Osteocyte (in vitro differentiated cells): ENCODE data around the gene KRT78. TPM values are rescaled to one million over a fixed set of nuclear protein-coding genes. Genes with fewer than 3 reads are reported as not detected.
A peak's percentile ranks its signal among the peaks of the same experiment; 100 is the strongest.

Source experiments
- DNase-seq: peaks from one replicate; pipeline ENCODE4 v3.0.0; 2021; ENCODE audit warnings: mixed read lengths; ENCODE audit not compliant: unreplicated experiment; ENCODE audit errors: extremely low spot score
- H3K27ac Mint-ChIP-seq: one replicate; pipeline ENCODE4 v1.8.0; 2021; ENCODE audit warnings: mild to moderate bottlenecking, mixed read lengths; ENCODE audit not compliant: unreplicated experiment
- H3K27me3 Mint-ChIP-seq: one replicate; pipeline ENCODE4 v1.8.0; 2021; ENCODE audit warnings: mixed read lengths; ENCODE audit not compliant: unreplicated experiment
- H3K36me3 Mint-ChIP-seq: one replicate; pipeline ENCODE4 v1.8.0; 2021; ENCODE audit warnings: mixed read lengths; ENCODE audit not compliant: unreplicated experiment
- H3K4me1 Mint-ChIP-seq: one replicate; pipeline ENCODE4 v1.8.0; 2021; ENCODE audit warnings: mixed read lengths; ENCODE audit not compliant: unreplicated experiment
- H3K4me3 Mint-ChIP-seq: one replicate; pipeline ENCODE4 v1.8.0; 2021; ENCODE audit warnings: mild to moderate bottlenecking, moderate library complexity, mixed read lengths; ENCODE audit not compliant: unreplicated experiment
- H3K9me3 Mint-ChIP-seq: one replicate; pipeline ENCODE4 v1.8.0; 2021; ENCODE audit warnings: mixed read lengths; ENCODE audit not compliant: unreplicated experiment
- total RNA-seq: library from RNA; stranded (reverse); gene quantifications from 2 replicates; pipeline ENCODE4 v1.2.1, GENCODE V29; 2021
- TF ChIP-seq, protein P1 (sequence below): fragments of 200-600 bp; sonication (generic); IDR thresholded peaks from 2 replicates; pipeline ENCODE4 v1.5.0; 2021; ENCODE audit warnings: antibody characterized with exemption, mild to moderate bottlenecking, moderate library complexity

Gene KRT78
- total RNA-seq, 1 donor from 2014 or later, result not detected

DNA sequence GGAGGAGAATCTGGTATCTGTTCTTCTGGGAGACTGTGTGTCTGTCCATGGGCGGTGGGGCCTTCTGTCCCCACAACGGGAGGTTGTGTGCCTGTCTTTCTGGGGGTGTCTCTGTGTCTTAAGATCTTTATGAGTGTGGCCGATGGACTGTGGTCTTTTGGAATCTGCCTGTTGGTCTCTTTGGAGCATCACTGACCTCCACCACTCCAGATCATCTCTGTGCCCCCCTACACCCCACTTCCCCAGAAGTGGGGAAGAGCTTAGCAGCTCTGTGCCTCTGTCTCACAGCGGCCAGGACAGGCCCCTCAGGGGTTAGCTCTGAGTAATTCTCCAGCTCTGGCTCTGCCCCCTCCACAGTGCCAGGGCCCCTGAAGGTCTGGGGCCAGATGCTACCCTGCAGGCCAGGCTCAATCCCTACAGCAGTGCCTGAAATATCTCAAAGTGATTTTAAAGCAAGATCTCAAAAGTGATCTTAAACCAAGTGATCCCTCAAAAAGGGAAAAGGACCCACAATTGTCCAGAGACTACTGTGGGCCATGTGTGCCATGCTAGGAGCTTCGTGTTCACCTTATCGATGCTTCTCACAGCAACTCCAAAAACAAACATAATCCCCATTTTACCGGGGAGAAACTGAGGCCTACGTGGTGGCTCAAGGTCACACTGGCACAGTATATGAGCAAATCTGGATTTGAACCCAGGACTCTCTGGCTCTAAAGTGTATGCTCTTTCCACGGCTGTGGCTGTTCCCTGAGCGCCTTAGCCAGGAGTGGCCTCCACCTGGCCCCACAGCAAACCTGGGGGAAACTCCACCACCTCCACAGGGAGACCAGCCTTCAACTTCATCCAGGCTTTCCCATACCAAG, 26.0 kb upstream of the KRT78 start:
- no peaks in the 10 kb centered on the region for H3K27me3 Mint-ChIP-seq
- peak overlapping the region; percentile 97 for H3K27ac Mint-ChIP-seq
- H3K36me3 Mint-ChIP-seq, result no peaks in the 10 kb centered on the region
- H3K9me3 Mint-ChIP-seq, result no peaks in the 10 kb centered on the region
- DNase-seq, result no peak
- TF ChIP-seq, protein P1, sequence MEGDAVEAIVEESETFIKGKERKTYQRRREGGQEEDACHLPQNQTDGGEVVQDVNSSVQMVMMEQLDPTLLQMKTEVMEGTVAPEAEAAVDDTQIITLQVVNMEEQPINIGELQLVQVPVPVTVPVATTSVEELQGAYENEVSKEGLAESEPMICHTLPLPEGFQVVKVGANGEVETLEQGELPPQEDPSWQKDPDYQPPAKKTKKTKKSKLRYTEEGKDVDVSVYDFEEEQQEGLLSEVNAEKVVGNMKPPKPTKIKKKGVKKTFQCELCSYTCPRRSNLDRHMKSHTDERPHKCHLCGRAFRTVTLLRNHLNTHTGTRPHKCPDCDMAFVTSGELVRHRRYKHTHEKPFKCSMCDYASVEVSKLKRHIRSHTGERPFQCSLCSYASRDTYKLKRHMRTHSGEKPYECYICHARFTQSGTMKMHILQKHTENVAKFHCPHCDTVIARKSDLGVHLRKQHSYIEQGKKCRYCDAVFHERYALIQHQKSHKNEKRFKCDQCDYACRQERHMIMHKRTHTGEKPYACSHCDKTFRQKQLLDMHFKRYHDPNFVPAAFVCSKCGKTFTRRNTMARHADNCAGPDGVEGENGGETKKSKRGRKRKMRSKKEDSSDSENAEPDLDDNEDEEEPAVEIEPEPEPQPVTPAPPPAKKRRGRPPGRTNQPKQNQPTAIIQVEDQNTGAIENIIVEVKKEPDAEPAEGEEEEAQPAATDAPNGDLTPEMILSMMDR, result no peak
- H3K4me1 Mint-ChIP-seq, result peaks cover 75% of the 10 kb centered on the region
- H3K4me3 Mint-ChIP-seq, result peak overlapping the region; percentile 41

DNA sequence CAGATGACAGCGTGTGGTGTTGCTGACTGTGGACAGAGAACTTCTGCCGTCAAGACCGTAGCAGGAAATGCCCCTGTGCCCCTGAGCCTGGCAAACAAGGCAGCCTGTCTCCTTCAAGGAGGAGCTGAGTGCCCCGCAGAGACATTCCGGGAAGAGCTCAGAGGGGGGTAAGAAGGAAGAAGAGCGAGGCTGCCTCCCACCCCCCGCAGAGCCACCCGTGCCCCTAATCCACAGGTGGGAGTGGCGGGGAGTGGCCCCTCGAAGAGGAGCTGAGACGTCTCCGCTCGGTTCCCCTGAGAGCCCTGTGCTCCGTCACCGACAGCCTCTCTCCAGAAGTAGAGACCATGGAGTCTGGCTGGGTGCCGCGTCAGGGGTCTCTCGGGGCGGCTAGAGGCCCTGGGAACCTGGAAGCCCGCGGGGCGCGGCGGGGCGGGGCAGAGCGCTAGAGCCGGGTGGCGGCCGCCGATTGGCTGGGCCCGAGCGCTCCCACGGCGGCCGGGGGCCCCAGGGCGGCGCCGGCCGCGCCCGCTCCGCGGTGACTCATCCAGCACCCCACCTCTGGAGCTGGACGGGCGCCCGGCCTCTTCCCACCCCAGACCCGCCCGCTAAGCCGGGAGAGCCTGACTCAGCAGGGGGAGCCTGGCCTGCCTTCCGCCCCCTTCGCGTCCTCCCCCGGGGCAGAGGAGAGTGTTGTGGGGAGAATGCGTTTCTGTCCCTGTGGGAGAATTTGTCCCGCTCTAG, 25.2 kb upstream of the KRT78 start:
- Mint-ChIP-seq H3K4me3 (peak overlapping the region; percentile 61), H3K27ac (peak overlapping the region; percentile 97), H3K27me3 (no peaks in the 10 kb centered on the region), H3K36me3 (no peaks in the 10 kb centered on the region), H3K4me1 (peaks cover 73% of the 10 kb centered on the region), H3K9me3 (no peaks in the 10 kb centered on the region)
- peak; percentile 94 for DNase-seq
- TF ChIP-seq, protein P1, result no peak

- H3K27ac Mint-ChIP-seq, result peak overlapping the region; percentile 95
- peaks cover 69% of the 10 kb centered on the region for H3K4me1 Mint-ChIP-seq
- TF ChIP-seq, protein P1, result no peak
- DNase-seq, result no peak
- no peaks in the 10 kb centered on the region for H3K9me3 Mint-ChIP-seq
- H3K27me3 Mint-ChIP-seq, result no peaks in the 10 kb centered on the region
- H3K36me3 Mint-ChIP-seq, result no peaks in the 10 kb centered on the region
- H3K4me3 Mint-ChIP-seq, result peak overlapping the region; percentile 61
These were observed 24.7 kb upstream of the KRT78 start for GRCh38 chr12:52873513-52873831.

- TF ChIP-seq, protein P1, result no peak
These were observed 24.0 kb upstream of the KRT78 start for GRCh38 chr12:52872644-52873389.

More at GRCh38 chr12:52872644-52873389, 24.0 kb upstream of the KRT78 start:
- Mint-ChIP-seq H3K36me3 (no peaks in the 10 kb centered on the region), H3K4me3 (no peak overlapping the region), H3K27ac (peak overlapping the region; percentile 95), H3K4me1 (peaks cover 66% of the 10 kb centered on the region), H3K9me3 (no peaks in the 10 kb centered on the region), H3K27me3 (no peaks in the 10 kb centered on the region)
- DNase-seq, result no peak
